GM18520 (cell line): ENCODE results near the gene TCAP.

Source experiments
- ATAC-seq: cut with Tn5 transposase; IDR thresholded peaks from one replicate; pipeline ENCODE4 v1.9.1; 2021; ENCODE audit not compliant: unreplicated experiment

The TCAP gene

DNA sequence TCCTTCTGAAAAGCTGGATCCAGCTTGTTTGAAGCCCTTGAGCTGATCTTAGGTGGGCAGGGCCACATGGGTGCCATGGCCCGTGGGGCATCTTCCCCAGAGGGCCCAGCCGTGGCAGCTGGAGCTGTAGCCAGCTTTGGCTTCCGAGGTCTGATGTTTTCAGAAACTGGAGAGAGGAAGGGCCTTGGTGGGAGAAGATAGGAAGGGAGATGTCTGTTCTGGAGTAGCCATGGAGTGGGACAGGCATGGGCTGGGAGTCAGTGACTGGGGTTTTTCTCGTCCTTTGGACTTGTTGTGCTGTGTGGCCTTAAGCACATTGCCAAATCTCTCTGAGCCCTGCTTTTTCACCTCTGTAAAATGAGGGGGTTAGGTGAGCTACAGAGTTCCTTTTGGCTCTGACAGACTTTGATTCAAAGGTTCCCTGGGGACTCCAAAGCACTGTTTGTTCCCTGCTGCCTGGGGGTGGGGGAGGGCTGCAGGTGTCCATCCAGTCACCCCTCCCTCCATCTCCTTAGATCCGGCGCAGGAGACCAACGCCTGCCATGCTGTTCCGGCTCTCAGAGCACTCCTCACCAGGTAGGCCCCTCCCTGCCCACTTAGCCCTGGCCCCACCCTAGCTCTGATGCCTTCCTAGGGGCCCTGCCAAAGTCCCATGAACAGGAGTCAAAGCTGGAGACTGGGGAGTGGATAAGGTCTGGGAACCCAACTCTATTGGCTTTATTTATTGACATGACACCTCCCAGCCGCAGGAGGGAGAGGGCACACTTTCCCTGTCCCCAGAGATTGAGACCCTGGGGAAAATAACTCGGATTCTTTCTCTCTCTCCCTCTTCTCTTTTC, 36.3 kb upstream of the TCAP start:
- no peak for ATAC-seq

DNA sequence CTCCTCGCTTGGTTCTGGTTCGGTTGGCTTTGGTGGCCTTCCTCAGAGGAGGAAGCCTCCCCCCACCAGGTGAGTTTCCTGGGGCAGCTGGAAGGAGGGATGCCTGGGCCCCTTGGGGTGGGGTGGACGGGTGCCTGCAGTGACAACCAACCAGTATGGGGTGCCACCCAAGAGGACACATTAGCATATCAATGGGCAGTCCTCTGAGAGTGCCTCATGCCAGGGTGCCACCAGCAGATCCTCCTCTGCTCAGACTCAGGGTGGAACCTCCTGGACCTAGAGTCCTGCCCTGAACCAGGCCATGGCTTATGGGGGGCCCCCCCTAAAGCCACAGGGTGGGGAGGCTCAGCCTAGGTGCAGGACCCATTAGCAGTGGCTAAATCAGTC, 35.7 kb upstream of the TCAP start:
- ATAC-seq = no peak

DNA sequence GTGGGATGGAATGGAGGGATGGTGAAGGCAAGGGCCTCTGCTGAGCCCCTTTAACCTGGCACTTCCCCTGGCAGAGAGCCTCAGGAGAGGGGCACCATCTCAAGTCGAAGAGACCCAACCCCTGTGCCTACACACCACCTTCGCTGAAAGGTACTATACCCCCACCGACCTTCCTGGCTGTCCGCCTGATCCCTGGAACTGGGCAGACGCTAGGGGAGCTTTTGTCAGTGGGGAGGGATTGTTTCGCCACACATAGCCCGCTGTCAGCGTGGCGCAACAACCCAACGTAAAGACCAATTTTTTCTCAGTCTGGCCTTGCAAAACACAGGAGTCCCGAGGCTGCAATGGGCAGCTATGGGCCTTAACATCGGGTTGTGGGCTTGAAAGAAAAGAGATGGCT, 35.3 kb upstream of the TCAP start:
- ATAC-seq = no peak

DNA sequence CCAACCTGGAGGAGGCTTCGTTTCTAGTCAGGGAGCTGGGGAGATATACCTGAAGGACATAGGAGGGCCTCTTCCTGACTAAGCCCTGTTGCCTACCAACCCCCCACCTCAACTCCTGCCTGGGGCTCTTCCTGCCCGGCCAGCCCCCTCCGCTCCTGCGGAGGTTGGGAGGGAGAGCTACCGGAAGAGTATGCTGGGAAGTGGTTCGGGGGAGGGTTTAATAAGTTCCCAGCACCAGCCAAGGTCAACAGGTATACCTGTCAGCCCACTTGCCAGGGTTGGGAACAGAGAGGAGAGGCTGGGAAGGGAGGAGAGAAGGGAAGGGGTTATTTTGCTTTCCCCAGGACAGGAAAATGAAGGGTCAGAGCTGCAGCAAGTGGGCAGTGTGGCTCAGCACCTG, 33.7 kb upstream of the TCAP start:
- no peak for ATAC-seq

DNA sequence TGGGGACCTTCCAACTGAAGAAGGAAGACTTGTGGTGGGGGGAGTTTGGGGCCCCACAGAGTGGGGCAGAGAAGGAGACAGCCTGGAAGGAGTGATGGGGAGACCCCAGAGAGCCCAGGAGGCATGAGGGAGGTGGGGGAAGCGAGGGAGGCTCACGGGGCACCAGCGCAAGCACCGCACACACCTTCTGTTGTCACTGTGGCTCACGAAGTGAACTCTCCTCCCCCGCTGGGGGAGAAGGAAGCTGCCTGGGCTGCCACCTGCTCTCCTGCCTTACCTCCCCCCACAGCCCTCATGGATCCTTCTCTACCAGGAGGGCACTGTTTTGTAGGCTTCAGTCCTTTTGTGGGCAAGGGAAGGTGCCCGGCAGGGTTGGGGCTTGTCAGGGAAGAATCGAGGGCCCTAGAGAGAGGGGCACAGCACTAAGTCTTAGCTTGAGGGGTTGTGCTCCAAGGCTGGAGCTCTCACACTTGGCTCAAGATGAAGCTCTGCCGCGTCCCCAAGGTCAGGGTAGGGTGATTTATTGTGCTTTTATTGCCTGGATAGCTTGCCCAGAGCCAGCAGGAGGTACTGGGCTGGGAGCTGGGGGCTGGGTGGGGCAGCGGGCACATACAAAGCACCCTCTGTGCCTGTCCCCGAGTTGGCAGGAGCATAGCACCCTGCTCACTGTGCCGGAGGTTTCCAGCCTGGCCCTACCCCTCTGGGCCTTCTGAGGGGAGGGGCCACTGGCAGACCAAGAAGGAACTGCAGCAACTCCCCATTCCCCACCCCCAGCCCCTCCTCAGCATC, 32.8 kb upstream of the TCAP start:
- no peak for ATAC-seq

DNA sequence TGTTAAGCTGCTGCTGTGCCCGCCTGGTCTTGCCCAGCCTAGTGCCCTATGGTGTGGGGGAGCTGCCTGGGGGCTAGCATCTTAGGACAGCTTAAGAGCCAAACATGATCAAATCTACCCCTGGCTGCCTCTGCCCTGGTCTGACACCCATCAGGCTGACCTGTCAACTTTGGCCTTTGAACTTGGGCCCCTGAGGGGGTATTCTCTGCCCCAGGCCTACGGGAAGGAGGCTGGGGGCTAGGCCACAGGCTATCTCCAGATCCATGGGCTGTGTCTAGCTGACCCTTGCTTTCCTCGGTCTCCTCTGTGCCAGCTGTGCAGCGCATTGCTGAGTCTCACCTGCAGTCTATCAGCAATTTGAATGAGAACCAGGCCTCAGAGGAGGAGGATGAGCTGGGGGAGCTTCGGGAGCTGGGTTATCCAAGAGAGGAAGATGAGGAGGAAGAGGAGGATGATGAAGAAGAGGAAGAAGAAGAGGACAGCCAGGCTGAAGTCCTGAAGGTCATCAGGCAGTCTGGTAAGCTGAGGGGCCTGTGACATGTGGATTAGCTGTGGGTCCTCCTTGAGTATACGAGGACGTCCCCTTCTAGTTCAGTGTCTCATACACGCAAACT, 31.5 kb upstream of the TCAP start:
- no peak for ATAC-seq

DNA sequence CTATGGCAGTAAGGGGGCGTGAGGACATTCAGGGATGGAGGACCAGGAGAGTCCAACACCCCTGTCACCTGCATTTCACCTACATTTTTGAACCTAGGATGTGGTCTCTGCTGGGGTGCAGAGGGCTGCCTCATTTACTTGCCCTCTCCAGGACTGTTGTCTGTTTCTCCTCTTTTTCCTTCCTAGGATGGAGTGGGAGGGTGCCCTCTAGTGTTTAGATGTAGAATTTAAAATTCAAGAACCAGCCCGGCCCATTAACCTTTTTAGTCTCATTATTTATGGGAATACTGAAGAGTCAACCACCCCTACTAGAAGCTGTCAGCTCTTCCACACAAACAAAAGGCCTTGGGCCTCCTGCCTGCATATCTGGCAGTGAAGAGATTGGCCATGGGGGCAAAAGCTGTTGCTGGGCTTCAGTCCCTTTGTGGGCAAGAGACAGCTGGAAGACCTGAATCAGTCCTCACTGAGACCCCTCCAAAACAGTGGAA, 30.7 kb upstream of the TCAP start:
- ATAC-seq = no peak

DNA sequence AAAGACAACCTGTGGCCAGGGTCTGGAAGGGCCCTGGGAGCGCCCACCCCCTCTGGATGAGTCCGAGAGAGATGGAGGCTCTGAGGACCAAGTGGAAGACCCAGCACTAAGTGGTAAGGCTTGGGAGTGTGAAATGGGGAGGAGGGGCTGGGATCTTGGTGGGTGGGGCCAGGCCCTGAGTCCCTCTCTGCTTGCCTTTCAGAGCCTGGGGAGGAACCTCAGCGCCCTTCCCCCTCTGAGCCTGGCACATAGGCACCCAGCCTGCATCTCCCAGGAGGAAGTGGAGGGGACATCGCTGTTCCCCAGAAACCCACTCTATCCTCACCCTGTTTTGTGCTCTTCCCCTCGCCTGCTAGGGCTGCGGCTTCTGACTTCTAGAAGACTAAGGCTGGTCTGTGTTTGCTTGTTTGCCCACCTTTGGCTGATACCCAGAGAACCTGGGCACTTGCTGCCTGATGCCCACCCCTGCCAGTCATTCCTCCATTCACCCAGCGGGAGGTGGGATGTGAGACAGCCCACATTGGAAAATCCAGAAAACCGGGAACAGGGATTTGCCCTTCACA, 29.5 kb upstream of the TCAP start:
- no peak for ATAC-seq

DNA sequence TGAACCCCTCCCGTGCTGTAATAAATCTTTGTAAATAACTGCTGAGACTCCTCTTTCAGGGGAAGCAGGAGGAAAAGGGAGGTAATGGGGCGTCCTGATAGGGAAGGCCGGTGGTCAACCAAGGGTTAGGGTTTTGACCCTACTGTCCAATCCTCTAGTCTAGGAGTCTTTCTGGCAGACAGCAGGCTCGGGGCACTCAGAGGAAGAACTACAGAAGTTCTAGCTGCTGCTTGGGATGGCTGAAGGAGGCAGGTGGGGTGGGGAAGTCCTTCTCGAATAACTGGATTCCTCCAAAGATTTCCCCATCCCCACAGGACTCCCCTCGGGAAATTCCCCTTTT, 28.6 kb upstream of the TCAP start:
- no peak for ATAC-seq

DNA sequence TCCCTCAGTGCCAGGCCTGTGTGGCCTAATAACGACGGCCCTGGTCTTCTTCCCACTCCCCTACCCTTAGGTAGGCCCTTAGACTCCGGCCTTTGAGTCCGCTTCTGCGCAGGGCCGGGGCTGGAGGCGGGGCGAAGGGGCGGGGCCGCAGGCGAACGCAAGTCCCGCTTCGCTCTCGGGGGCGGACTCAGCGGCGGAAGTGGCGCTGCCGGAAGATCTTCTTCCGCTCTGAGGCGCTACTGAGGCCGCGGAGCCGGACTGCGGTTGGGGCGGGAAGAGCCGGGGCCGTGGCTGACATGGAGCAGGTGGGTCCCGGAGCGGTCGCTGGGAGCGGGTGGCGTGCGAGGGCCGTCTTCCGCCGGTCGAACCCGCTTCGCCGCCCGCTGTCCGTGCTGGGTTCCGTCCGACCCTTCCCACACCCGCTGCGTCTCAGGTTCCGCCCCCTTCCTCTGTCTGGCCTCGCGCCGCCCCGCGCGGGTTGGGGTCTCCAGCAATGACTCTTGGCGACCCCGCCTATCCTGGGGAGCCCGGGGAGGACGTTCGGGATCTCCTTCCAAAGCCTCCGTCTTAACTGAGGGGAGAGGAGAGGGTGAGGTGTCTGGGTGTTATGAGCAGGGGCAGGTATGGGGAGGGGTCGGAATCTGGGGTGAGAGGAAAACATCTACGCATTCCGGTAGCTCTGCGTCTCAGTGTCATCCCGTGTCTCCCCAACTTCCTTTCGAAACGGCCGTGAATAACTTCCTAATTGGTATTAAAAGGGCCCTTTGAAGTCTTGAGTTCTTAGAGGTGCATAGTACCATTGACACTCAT, 28.0 kb upstream of the TCAP start, which contains the start of gene STARD3:
Gene STARD3 (plus strand): TSS at position 218 of the 810 bp plus-strand sequence. CDS start 16,388 bp downstream, outside the sequence.
- peak; percentile 58 for ATAC-seq

DNA sequence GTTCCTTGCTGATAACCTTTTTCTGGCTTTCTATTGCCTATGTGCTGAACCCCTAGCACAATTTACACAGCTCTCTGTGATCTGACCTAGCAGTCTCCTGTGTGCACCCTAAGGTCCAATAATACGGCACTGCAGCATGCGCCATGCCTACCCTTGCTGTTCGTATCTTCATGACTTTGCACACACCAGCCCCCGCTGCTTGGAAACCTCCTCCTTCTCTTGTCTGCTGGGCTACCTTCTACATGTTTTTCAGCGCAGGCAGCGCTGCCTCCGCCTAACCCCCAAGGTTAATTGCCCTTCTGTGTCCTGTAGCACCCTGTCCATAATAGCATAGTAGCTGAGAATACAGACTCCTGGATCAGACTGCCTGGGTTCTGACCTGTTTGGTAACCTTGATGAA, 26.8 kb upstream of the TCAP start:
- ATAC-seq = no peak

DNA sequence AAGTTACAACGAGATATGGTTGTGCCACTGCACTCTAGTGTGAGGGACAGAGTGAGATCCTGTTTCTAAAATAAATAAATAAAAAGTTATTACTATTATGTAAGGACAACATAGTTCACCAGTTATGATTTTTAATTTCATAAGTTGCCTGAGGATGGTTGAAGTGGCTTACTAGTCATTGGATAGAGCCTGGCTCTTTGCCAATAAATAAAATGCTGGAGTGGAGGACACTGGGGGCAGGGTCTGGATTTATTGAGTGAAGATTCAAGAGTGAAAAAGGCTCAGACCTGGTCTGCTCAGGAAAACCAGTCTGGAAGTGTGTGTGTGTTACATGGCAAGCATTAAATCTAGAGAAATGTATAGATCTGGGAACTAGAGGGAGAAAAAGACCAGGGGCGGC, 26.1 kb upstream of the TCAP start:
- no peak for ATAC-seq

DNA sequence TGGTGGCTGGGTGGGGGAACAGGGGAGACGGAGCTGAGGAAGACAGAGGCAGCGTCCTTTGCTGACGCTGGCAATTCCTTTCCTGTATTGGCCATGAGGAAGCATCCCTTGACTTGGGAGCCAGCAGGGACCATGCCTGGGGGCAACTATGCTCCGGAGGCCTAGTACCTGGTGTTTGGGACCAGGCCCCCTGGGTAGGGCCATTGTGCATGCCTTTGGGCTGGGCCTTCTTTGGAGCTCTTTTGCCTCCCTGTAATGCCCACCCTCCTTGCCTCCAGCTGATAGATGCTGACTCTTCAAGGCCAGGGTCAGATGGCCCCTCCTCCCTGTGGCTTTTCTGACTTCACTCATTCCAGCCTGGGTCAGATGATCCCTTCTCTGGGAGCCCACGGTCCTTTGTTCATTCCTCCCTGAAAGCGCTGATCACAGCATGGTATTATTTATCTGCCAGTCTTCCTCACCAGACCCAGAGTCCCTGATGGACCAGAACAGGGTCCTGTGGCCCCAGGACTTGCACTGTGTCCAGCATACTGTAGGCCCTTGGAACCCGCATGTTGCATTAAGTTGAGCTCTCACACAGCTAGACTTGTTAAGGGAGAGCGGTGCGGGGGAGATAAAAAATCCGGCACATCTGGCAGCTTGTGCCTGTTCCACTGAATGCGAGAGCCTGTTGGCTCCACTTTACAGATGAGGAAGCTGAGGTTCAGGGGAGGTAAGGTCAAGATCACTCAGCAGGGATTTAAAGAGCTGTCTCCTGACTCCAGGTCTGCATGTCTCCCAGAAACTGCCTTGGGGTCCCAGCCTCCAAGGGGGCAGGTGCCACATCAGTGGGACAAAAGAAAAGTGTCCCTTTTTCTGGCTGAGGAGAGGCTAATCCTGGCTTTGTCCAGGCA, 25.3 kb upstream of the TCAP start:
- no peak for ATAC-seq

DNA sequence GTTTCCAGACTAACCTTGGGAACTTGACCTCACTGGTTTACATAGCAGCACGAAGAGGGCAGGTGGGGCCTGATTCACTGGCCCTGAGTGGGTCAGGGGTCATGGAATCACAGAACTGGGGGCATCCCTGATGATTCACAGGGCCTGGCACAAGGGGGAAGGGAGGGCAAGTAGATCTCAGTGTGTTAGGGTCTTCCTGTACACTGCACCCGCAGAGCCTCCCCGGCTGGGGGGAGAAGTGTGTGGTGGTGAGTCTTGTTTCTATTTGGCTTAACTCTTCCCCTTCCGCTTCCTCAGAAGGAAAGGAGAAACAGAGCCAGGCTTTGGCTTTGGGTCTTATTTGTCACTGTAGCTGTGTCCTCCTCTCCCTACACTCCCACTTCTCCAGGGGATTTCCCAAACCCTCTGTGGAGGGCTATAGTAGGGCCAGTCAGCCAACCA, 24.5 kb upstream of the TCAP start:
- ATAC-seq = no peak

DNA sequence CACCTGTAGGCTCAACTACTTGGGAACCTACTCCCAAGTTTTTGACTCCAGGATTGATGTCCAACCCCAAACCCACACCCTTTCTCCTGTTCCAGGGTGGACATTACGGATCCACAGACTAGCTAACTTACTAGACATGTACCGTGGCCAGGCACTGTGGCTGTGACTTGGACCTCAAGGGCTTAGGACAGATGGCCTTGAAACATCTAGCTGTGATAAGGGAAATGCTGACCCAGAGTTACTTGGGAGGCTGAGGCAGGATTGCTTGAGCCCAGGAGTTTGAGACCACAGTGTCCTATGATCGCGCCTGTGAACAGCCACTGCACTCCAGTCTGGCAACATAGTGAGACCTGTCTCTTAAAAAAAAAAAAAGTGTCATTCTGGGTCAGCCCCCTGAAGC, 24.1 kb upstream of the TCAP start:
- no peak for ATAC-seq

DNA sequence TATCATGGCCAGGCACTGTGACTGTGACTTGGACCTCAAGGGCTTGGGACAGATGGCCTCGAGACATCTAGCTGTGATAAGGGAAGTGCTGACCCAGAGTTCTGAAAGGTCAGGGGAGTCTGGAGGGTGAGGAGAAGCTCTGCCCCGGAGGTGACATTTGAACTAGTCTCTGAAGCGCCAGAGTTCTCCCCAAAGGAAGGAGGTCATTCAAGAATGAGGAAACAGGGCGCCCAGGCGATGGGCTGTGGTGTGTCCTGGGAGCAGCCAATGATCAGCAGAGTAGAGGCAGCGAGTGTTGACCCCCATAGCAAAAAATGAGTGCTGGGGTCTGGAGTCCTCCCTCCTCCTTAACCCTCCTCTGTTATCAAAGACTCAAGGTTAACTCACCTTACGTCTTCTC, 23.3 kb upstream of the TCAP start:
- no peak for ATAC-seq

DNA sequence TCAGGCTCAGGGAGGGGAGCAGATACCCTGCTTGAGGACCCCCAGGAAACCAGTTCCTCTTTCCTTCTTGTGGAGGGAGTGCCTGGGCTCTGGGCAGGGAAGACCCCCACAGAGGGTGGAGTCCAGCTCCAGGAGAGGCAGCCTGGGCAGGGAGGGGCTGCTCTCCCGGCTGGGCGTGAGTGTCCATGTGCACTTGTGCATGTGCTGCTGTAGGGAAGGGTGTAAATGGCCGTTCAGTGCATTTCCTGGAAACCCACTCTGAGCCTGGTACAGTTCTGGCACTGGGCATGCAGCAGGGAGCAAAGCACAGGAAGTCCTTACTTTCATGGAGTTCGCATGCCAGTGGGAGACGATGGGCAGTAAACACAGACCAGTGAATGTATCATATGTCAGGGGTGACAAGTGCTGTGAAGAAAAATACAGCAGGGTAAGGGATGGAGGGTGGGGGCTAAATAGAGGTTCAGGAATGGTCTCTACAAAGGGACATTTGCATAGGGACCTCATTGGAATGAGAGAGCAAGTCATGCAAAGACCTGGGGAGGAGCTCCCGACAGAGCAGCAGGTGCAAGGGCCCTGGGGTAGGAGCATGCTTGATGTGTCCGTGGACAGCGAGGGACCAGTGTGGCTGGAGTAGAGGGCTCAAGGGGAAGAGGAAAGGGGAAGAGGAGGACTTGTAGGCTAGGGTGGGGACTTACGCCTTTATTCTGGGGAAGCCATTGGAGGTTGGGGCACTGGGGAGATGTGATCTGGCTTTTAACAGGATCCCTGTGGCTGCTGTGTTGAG, 22.7 kb upstream of the TCAP start:
- no peak for ATAC-seq

DNA sequence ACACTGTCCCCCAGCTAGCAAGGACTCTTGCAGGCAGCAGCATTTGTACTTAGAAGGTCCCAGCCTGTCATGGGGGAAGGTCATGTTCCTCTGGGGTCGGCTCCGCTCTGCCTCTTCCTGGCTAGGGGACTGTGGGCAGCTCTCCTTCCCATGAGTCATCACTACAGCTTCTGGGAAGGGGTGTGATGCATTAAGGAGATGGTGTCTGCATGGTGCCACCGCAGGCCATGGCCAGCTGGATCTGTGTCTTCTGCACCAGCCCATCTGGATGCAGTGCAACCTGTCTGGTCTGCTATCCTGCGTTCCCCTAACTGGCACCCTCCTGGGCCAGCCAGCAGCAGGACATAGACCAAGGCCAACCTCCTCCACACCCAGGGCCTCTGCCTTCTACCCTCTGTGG, 21.9 kb upstream of the TCAP start:
- ATAC-seq = no peak

DNA sequence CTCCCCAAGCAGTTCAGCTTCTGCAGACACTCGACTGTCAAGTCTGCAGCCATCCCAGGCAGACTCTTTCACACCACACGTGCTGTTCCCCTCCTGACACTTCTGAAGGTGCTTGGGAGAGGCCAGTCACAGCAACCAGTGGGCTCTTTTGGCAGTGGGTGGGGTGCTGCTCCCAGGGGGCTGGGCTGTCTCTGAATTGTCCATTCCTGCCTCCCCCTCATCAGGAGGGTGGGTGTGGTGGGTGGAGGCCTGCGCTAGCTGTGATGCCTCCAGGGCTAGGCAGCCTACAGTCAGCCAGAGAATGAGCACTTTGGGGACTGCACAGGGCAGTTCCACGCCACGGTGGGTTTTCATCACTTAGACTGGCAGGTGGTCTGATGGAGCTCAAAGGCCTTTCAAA, 17.9 kb upstream of the TCAP start:
- no peak for ATAC-seq
